OCI-LY7 (cell line): ENCODE results near the gene PRAMEF5. TPM values are rescaled to one million over a fixed set of nuclear protein-coding genes. Genes with fewer than 3 reads are reported as not detected.
"Not testable (repeated sequence)": the region's sequence is repeated elsewhere in the genome, so short reads cannot be mapped to it uniquely, and the experiment has no call there.

Experiments used
- BruUV-seq: library from RNA; stranded (reverse); fragments of 400-500 nt; replicated peaks from 2 replicates; lab custom pipeline; 2021; lab: Mats Ljungman, UMichigan
- CTCF ChIA-PET: fragments of 300-600 bp; sonication (Branson Sonifier 250); formaldehyde crosslinking; loops from one replicate; lab custom pipeline; 2022; ENCODE audit warnings: antibody characterized with exemption; ENCODE audit not compliant: unreplicated experiment; lab: Charles Lee
- POLR2A ChIA-PET: fragments of 300-600 bp; sonication (Branson Sonifier 250); formaldehyde crosslinking; loops from one replicate; lab custom pipeline; 2022; ENCODE audit warnings: antibody characterized with exemption; lab: Charles Lee
- DNase-seq: peaks from one replicate; pipeline ENCODE4 v3.0.0-alpha.2; 2015; ENCODE audit warnings: low spot score
- H2AFZ ChIP-seq: fragments of 200-600 bp; sonication (generic), shearing (Covaris generic); 2 replicates; pipeline ENCODE4 v1.6.1; 2014; ENCODE audit warnings: mild to moderate bottlenecking, antibody characterized with exemption, low read length, moderate library complexity
- H3K27ac ChIP-seq: fragments of 200-600 bp; sonication (generic); 2 replicates; pipeline ENCODE4 v1.5.1; 2014; ENCODE audit warnings: mixed run types, low read depth, mild to moderate bottlenecking, moderate library complexity, low read length, inconsistent platforms; ENCODE audit not compliant: poor library complexity, severe bottlenecking
- H3K36me3 ChIP-seq: fragments of 200-600 bp; sonication (generic); 2 replicates; pipeline ENCODE4 v1.6.1; 2014; ENCODE audit warnings: mild to moderate bottlenecking, antibody characterized with exemption, low read length, moderate library complexity, mixed read lengths; ENCODE audit not compliant: insufficient read depth
- H3K4me1 ChIP-seq: fragments of 200-600 bp; sonication (generic); 2 replicates; pipeline ENCODE4 v1.5.1; 2014; ENCODE audit warnings: mild to moderate bottlenecking, low read length; ENCODE audit not compliant: insufficient read depth, poor library complexity, severe bottlenecking
- H3K4me2 ChIP-seq: fragments of 200-600 bp; sonication (generic); 2 replicates; pipeline ENCODE4 v1.6.1; 2014; ENCODE audit warnings: mild to moderate bottlenecking, low read length
- H3K4me3 ChIP-seq: fragments of 200-600 bp; sonication (generic); 2 replicates; pipeline ENCODE4 v1.5.1; 2014; ENCODE audit warnings: mild to moderate bottlenecking, low read depth, low read length; ENCODE audit not compliant: poor library complexity, severe bottlenecking
- H3K79me2 ChIP-seq: fragments of 200-600 bp; sonication (generic); 2 replicates; pipeline ENCODE4 v1.6.1; 2016; ENCODE audit warnings: low read depth, mild to moderate bottlenecking, low read length, moderate library complexity, mixed read lengths; ENCODE audit not compliant: insufficient read depth
- H3K9me2 ChIP-seq: fragments of 200-600 bp; sonication (generic); 2 replicates; pipeline ENCODE4 v1.6.1; 2016; ENCODE audit warnings: mild to moderate bottlenecking, low read length, mixed read lengths; ENCODE audit not compliant: insufficient read depth
- H3K9me3 ChIP-seq: fragments of 200-600 bp; sonication (generic); 2 replicates; pipeline ENCODE4 v1.6.1; 2014; ENCODE audit warnings: mild to moderate bottlenecking, mixed run types, low read length, mixed read lengths
- H4K20me1 ChIP-seq: fragments of 200-600 bp; sonication (generic); 2 replicates; pipeline ENCODE4 v1.6.1; 2014; ENCODE audit warnings: mild to moderate bottlenecking, antibody characterized with exemption, low read length, moderate library complexity, mixed read lengths; ENCODE audit not compliant: insufficient read depth
- intact Hi-C: fragments of 100-400 bp; cut with micrococcal nuclease; formaldehyde crosslinking; loops from one replicate; pipeline ENCODE4 v1.10.0; 2022; ENCODE audit not compliant: unreplicated experiment
- total RNA-seq, 2 experiments: library from RNA; depleted of rRNA in 1 of 2; stranded (reverse); fragments of >200 nt in 1 of 2; shearing (Covaris generic) in 1 of 2; gene quantifications; 2 replicates each; pipeline ENCODE4 v1.2.3, GENCODE V29; 2014 to 2022

PRAMEF5 gene
- total RNA-seq, 2 experiments from 2014 or later, result not detected

- H3K27ac ChIP-seq, CTCF ChIA-PET, H3K4me1 ChIP-seq, H3K36me3 ChIP-seq, BruUV-seq, H3K4me3 ChIP-seq, H3K9me2 ChIP-seq, POLR2A ChIA-PET, DNase-seq, H3K4me2 ChIP-seq, intact Hi-C loops, H3K9me3 ChIP-seq, H3K79me2 ChIP-seq, H2AFZ ChIP-seq, H4K20me1 ChIP-seq: not testable (repeated sequence)
Observed at GRCh38 chr1:13237572-13237971, 16.4 kb upstream of the PRAMEF5 start.

- H3K9me2 ChIP-seq, H3K79me2 ChIP-seq, intact Hi-C loops, CTCF ChIA-PET, H3K9me3 ChIP-seq, BruUV-seq, POLR2A ChIA-PET, H3K4me2 ChIP-seq, H4K20me1 ChIP-seq, H3K4me1 ChIP-seq, H3K36me3 ChIP-seq, H2AFZ ChIP-seq, H3K4me3 ChIP-seq, H3K27ac ChIP-seq, DNase-seq: not testable (repeated sequence)
Observed at GRCh38 chr1:13239633-13240032, 14.4 kb upstream of the PRAMEF5 start.

- H3K4me3 ChIP-seq, H3K36me3 ChIP-seq, H3K79me2 ChIP-seq, H3K4me1 ChIP-seq, DNase-seq, H3K9me3 ChIP-seq, BruUV-seq, CTCF ChIA-PET, H2AFZ ChIP-seq, H3K9me2 ChIP-seq, H3K27ac ChIP-seq, H3K4me2 ChIP-seq, intact Hi-C loops, H4K20me1 ChIP-seq, POLR2A ChIA-PET: not testable (repeated sequence)
Observed at GRCh38 chr1:13243536-13244263, 10.3 kb upstream of the PRAMEF5 start.

- intact Hi-C loops, POLR2A ChIA-PET, H2AFZ ChIP-seq, BruUV-seq, H3K4me2 ChIP-seq, H3K4me1 ChIP-seq, H3K9me2 ChIP-seq, H3K27ac ChIP-seq, CTCF ChIA-PET, H3K4me3 ChIP-seq, H3K36me3 ChIP-seq, DNase-seq, H4K20me1 ChIP-seq, H3K79me2 ChIP-seq, H3K9me3 ChIP-seq: not testable (repeated sequence)
Observed at GRCh38 chr1:13245841-13246553, 8.0 kb upstream of the PRAMEF5 start.

- H3K9me3 ChIP-seq, DNase-seq, H3K4me2 ChIP-seq, H3K4me1 ChIP-seq, POLR2A ChIA-PET, CTCF ChIA-PET, H3K4me3 ChIP-seq, H3K36me3 ChIP-seq, H3K79me2 ChIP-seq, H4K20me1 ChIP-seq, H2AFZ ChIP-seq, BruUV-seq, H3K27ac ChIP-seq, H3K9me2 ChIP-seq, intact Hi-C loops: not testable (repeated sequence)
Observed at GRCh38 chr1:13246554-13246871, 7.5 kb upstream of the PRAMEF5 start.

GRCh38 chr1:13247122-13247521, 6.9 kb upstream of the PRAMEF5 start:
- CTCF ChIA-PET, H3K9me2 ChIP-seq, H3K4me2 ChIP-seq, H4K20me1 ChIP-seq, DNase-seq, BruUV-seq, H3K79me2 ChIP-seq, H3K36me3 ChIP-seq, POLR2A ChIA-PET, H2AFZ ChIP-seq, H3K4me1 ChIP-seq, intact Hi-C loops, H3K27ac ChIP-seq, H3K4me3 ChIP-seq, H3K9me3 ChIP-seq: not testable (repeated sequence)
